Lower lobe of right lung (tissue), 2 donors: ENCODE results near the gene ADGRL3. TPM values are rescaled to one million over a fixed set of nuclear protein-coding genes. Genes with fewer than 3 reads are reported as not detected.

Experiments
- ATAC-seq, 2 donors: fragments of 200-7000 bp; cut with Tn5 transposase; one replicate each; pipeline ENCODE4 v1.9.1; 2020 to 2022; ENCODE audit warnings: mild to moderate bottlenecking in 2 of 2, moderate library complexity in 2 of 2
- DNase-seq: peaks from one replicate; pipeline ENCODE4 v3.0.0-alpha.2; 2020
- H3K27ac ChIP-seq: fragments of 200-600 bp; one replicate; pipeline ENCODE4 v1.8.0; 2022
- H3K27me3 ChIP-seq: fragments of 200-600 bp; one replicate; pipeline ENCODE4 v1.8.0; 2022; ENCODE audit warnings: low read depth
- H3K36me3 ChIP-seq: fragments of 200-600 bp; one replicate; pipeline ENCODE4 v1.8.0; 2022; ENCODE audit warnings: mild to moderate bottlenecking
- H3K4me1 ChIP-seq: fragments of 200-600 bp; one replicate; pipeline ENCODE4 v1.8.0; 2022
- H3K4me3 ChIP-seq: fragments of 200-600 bp; one replicate; pipeline ENCODE4 v1.8.0; 2022; ENCODE audit warnings: mild to moderate bottlenecking
- H3K9me3 ChIP-seq: fragments of 200-600 bp; one replicate; pipeline ENCODE4 v1.8.0; 2022
- CTCF ChIP-seq: fragments of 200-600 bp; IDR thresholded peaks from one replicate; pipeline ENCODE4 v1.8.0; 2022; ENCODE audit warnings: antibody characterized with exemption, mild to moderate bottlenecking
- intact Hi-C: fragments of 100-400 bp; cut with DNase I; formaldehyde crosslinking; loops from one replicate; pipeline ENCODE4 v1.11.0; 2022
- total RNA-seq: library from RNA; stranded (reverse); fragmentation: NEBNext Ultra II Directional; extraction: Animal tissue kit (Norgen Biotek cat#: 25700); gene quantifications from one replicate; pipeline ENCODE4 v1.2.1, GENCODE V29; 2021
- donor health status: DM: no; HTN: yes; CAD: no; lungs with severe emphysema.

Gene ADGRL3
- total RNA-seq, 1 donor from 2014 or later = 6.0 TPM

DNA sequence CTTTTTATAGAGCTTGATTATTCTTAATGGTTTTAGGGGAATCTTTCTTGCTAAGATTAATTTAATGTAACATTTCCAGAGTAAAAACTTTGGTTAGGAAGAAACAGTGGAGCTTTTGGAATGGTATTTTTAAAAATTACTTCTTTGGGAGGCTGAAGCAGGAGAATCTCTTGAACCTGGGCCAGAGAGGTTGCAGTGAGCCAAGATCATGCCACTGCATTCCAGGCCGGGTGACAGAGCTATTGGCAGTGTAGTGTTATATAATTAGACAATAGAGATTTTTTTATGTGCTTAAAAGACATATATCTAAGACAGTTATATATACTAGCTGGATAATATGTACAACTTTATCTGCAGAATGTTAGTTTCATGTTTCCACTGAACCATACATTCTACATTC lies 585.6 kb downstream of the ADGRL3 start:
- Histone ChIP-seq H3K27me3 (no peaks in the 10 kb centered on the region), H3K4me1 (no peaks in the 10 kb centered on the region), H3K27ac (no peak overlapping the region), H3K36me3 (no peaks in the 10 kb centered on the region), H3K9me3 (no peaks in the 10 kb centered on the region), H3K4me3 (no peak overlapping the region)
- no peak for ATAC-seq
- no peak for TF ChIP-seq CTCF
- intact Hi-C loops = no loop called here
- DNase-seq = no peak

DNA sequence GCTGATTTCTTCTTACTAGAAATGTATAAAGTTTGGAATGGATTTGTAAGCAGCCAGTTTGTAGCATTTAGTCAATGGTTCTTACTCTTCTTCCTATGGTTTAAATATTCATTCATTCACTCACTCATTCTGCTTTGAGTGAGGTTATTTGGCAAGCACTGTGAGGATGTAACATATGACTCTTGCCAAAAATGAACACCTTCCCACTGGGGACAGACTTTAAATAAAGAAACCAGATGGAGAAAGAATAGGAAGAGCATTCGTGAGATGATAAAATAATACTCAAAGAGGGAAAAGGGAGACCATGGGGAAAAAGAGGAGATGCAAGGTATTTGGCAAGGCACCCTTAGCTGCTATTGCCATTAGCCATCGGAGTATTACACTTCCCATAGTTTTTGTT lies 586.1 kb downstream of the ADGRL3 start:
- no peak for ATAC-seq
- TF ChIP-seq CTCF = no peak
- H3K4me1 ChIP-seq = no peaks in the 10 kb centered on the region

GRCh38 chr4:61795998-61796397 lies 595.9 kb downstream of the ADGRL3 start:
- TF ChIP-seq CTCF = no peak
- ATAC-seq (no peak), DNase-seq (no peak)
- no peak overlapping the region for H3K27ac ChIP-seq
- no peak overlapping the region for H3K4me3 ChIP-seq
- H3K4me1 ChIP-seq = no peaks in the 10 kb centered on the region
- intact Hi-C loops = no loop called here
- no peaks in the 10 kb centered on the region for H3K27me3 ChIP-seq
- no peaks in the 10 kb centered on the region for H3K9me3 ChIP-seq
- no peaks in the 10 kb centered on the region for H3K36me3 ChIP-seq

More for the DNA sequence above, 586.1 kb downstream of the ADGRL3 start:
- Histone ChIP-seq H3K36me3 (no peaks in the 10 kb centered on the region), H3K9me3 (no peaks in the 10 kb centered on the region), H3K4me3 (no peak overlapping the region), H3K27ac (no peak overlapping the region), H3K27me3 (no peaks in the 10 kb centered on the region)
- intact Hi-C loops = no loop called here
- no peak for DNase-seq

DNA sequence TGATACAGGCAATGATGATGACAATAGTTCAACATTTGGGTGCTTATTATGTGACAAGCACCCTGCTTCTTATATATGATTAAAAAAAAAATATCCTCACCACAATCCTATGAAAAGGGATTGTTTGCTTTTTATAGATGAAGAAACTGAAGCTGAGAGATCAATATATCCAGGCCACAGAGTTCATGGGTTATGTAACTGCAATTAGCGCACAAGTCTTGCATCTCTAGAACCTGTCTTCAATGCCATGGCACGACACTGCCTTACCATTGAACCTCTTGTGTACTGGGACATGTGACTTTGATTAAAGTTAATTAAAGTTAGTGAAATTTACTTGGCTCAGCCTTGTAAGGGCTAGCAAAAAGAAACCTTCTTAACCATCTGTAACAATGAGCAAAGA lies 599.7 kb downstream of the ADGRL3 start:
- no peak for DNase-seq
- intact Hi-C loops = no loop called here
- Histone ChIP-seq H3K4me1 (no peaks in the 10 kb centered on the region), H3K9me3 (no peaks in the 10 kb centered on the region), H3K36me3 (no peaks in the 10 kb centered on the region), H3K27me3 (no peaks in the 10 kb centered on the region), H3K4me3 (no peak overlapping the region), H3K27ac (no peak overlapping the region)
- TF ChIP-seq CTCF = no peak
- ATAC-seq = no peak

- ATAC-seq = no peak
- Histone ChIP-seq H3K4me3 (no peak overlapping the region), H3K27me3 (no peaks in the 10 kb centered on the region), H3K9me3 (no peaks in the 10 kb centered on the region), H3K27ac (no peak overlapping the region), H3K4me1 (no peaks in the 10 kb centered on the region), H3K36me3 (no peaks in the 10 kb centered on the region)
- no peak for DNase-seq
- TF ChIP-seq CTCF = no peak
- intact Hi-C loops = no loop called here
Observed at GRCh38 chr4:61805227-61805626, 605.1 kb downstream of the ADGRL3 start.

GRCh38 chr4:61805979-61806378 lies 605.9 kb downstream of the ADGRL3 start:
- Histone ChIP-seq H3K27me3 (no peaks in the 10 kb centered on the region), H3K27ac (no peak overlapping the region), H3K36me3 (no peaks in the 10 kb centered on the region), H3K9me3 (no peaks in the 10 kb centered on the region), H3K4me3 (no peak overlapping the region), H3K4me1 (no peaks in the 10 kb centered on the region)
- no peak for DNase-seq
- ATAC-seq = no peak
- intact Hi-C loops = no loop called here
- no peak for TF ChIP-seq CTCF
